ENCODE measurements around the gene TYSND1. TPM values are rescaled to one million over a fixed set of nuclear protein-coding genes. Genes with fewer than 3 reads are reported as not detected.
"Not testable (repeated sequence)": the region's sequence is repeated elsewhere in the genome, so short reads cannot be mapped to it uniquely, and the experiment has no call there.

The TYSND1 gene
- total and polyA plus RNA-seq, 7 donors: 2.4 to 7.5 (median 4.1) TPM

GRCh38 chr10:70123817-70124216, 22.7 kb downstream of the TYSND1 start:
- intact Hi-C loops (cut with DNase I): no loop called here
- ATAC-seq (no peak), DNase-seq (no peak)
- Histone ChIP-seq H3K36me3 (ENCODE audit: insufficient read depth in 1 of 2, low read depth in 1 of 2) (peaks cover 2 to 56% of the 10 kb centered on the region in 2 donors), H3K27me3 (ENCODE audit: insufficient read depth in 3 of 3, low read length in 2 of 3) (no peaks in the 10 kb centered on the region), H3K4me1 (no peaks in the 10 kb centered on the region), H3K27ac (no peak overlapping the region), H3K4me3 (no peak overlapping the region), H3K9me3 (no peaks in the 10 kb centered on the region)
- no peak for TF ChIP-seq CTCF (IDR thresholded peaks at IDR 0.05)
- 86 to 90% (median 89%) methylated on average over 10 of the region's 10 CpGs for WGBS, 3 donors

DNA sequence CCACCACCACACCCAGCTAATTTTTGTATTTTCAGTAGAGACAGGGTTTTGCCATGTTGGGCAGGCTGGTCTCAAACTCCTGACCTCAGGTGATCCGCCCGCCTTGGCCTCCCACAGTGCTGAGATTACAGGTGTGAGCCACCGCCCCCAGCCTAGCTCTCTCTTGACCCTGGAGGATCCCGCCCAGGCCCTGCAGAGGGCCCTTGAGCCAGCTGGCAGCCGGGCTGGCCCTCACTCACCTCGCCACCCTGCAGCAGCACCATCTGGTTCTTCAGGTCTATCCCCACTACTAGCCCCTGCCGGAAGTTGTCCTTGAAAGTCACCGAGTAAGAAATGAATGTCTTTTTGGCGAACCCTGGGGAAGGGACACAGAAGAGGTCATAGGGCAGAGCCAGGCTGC, 23.3 kb downstream of the TYSND1 start:
- DNase-seq; H3K4me1 ChIP-seq; H3K27me3 ChIP-seq (ENCODE audit: insufficient read depth in 3 of 3, low read length in 2 of 3); H3K9me3 ChIP-seq; H3K27ac ChIP-seq; ATAC-seq; H3K4me3 ChIP-seq; intact Hi-C loops (cut with DNase I): not testable (repeated sequence)
- WGBS, 3 donors: 93 to 98% (median 97%) methylated on average over 9 of the region's 9 CpGs
- peaks cover 2 to 55% of the 10 kb centered on the region in 2 donors for H3K36me3 ChIP-seq (ENCODE audit: insufficient read depth in 1 of 2, low read depth in 1 of 2)

DNA sequence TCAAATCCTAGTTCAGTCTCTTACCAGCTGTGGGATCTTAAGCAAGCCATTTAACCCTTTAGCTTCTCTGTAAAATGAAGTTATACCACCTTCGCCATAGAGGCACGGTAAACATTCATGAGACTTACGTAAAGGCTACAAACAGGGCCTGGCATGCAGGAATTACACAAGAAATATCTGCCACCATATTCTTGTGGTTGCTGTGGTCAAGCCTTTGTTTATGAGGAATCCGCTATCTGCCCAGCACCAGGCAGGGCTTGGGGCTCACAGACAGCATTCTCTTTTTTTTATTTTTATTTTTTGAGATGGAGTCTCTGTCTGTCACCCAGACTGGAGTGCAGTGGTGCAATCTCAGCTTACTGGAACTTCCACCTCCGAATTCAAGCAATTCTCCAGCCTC, 23.8 kb downstream of the TYSND1 start:
- WGBS, 3 donors: 92 to 98% (median 95%) methylated on average over 5 of the region's 5 CpGs
- ATAC-seq (no peak), DNase-seq (no peak)
- no peak for TF ChIP-seq CTCF (IDR thresholded peaks at IDR 0.05)
- Histone ChIP-seq H3K4me3 (no peak overlapping the region), H3K27ac (no peak overlapping the region), H3K27me3 (ENCODE audit: insufficient read depth in 3 of 3, low read length in 2 of 3) (no peaks in the 10 kb centered on the region), H3K4me1 (peaks cover 7% of the 10 kb centered on the region), H3K36me3 (ENCODE audit: insufficient read depth in 1 of 2, low read depth in 1 of 2) (peaks cover 2 to 53% of the 10 kb centered on the region in 2 donors), H3K9me3 (no peaks in the 10 kb centered on the region)
- intact Hi-C loops (cut with DNase I): no loop called here

- intact Hi-C loops (cut with DNase I): no loop called here
- no peak for TF ChIP-seq CTCF (IDR thresholded peaks at IDR 0.05)
- Histone ChIP-seq H3K4me1 (peaks cover 7% of the 10 kb centered on the region), H3K36me3 (ENCODE audit: insufficient read depth in 1 of 2, low read depth in 1 of 2) (peaks cover 2 to 65% of the 10 kb centered on the region in 2 donors), H3K27ac (no peak overlapping the region), H3K27me3 (ENCODE audit: insufficient read depth in 3 of 3, low read length in 2 of 3) (no peaks in the 10 kb centered on the region), H3K9me3 (no peaks in the 10 kb centered on the region), H3K4me3 (no peak overlapping the region)
- 92 to 96% (median 95%) methylated on average over 11 of the region's 11 CpGs for WGBS, 3 donors
- no peak for DNase-seq
- ATAC-seq: no peak
These were observed 25.1 kb downstream of the TYSND1 start for GRCh38 chr10:70121281-70121949.

- Histone ChIP-seq H3K36me3 (ENCODE audit: insufficient read depth in 1 of 2, low read depth in 1 of 2) (peaks cover 2 to 68% of the 10 kb centered on the region in 2 donors), H3K9me3 (no peaks in the 10 kb centered on the region), H3K4me3 (no peak overlapping the region), H3K4me1 (peaks cover 7% of the 10 kb centered on the region), H3K27me3 (ENCODE audit: insufficient read depth in 3 of 3, low read length in 2 of 3) (no peaks in the 10 kb centered on the region), H3K27ac (no peak overlapping the region)
- DNase-seq (no peak), ATAC-seq (no peak)
- WGBS, 3 donors: 93 to 95% (median 95%) methylated on average over 6 of the region's 6 CpGs
- intact Hi-C loops (cut with DNase I): no loop called here
- no peak for TF ChIP-seq CTCF (IDR thresholded peaks at IDR 0.05)
These were observed 26.1 kb downstream of the TYSND1 start for GRCh38 chr10:70120417-70120816.
